Gastroesophageal sphincter (tissue), 4 donors: ENCODE data around the gene PRKD1. TPM values are rescaled to one million over a fixed set of nuclear protein-coding genes. Genes with fewer than 3 reads are reported as not detected.

Source experiments
- ATAC-seq: fragments of 150-250 bp; one replicate; pipeline ENCODE4 v1.9.1; 2016; ENCODE audit warnings: mild to moderate bottlenecking, moderate library complexity
- H3K27ac ChIP-seq, 4 donors: fragments of 200-600 bp; sonication (generic) in 3 of 4; 1 replicate in 3 of 4; 2 replicates in 1 of 4; pipeline ENCODE4 v1.5.1; 2016 to 2019
- H3K27me3 ChIP-seq: fragments of 200-600 bp; sonication (generic); one replicate; pipeline ENCODE4 v1.5.1; 2019
- H3K36me3 ChIP-seq, 2 donors: fragments of 200-600 bp; sonication (generic); one replicate each; pipeline ENCODE4 v1.5.1; 2019; ENCODE audit warnings: control low read depth in 1 of 2
- H3K4me1 ChIP-seq, 3 donors: fragments of 200-600 bp; sonication (generic); 1 replicate in 2 of 3; 2 replicates in 1 of 3; pipeline ENCODE4 v1.5.1; 2016 to 2019; ENCODE audit warnings: control low read depth in 2 of 3
- H3K4me3 ChIP-seq, 2 donors: fragments of 200-600 bp; sonication (generic); one replicate each; pipeline ENCODE4 v1.5.1; 2019; ENCODE audit warnings: mild to moderate bottlenecking in 1 of 2, moderate library complexity in 1 of 2
- H3K9me3 ChIP-seq, 3 donors: fragments of 200-600 bp; sonication (generic); one replicate each; pipeline ENCODE4 v1.5.1; 2017 to 2019; ENCODE audit warnings: control low read depth in 2 of 3
- CTCF ChIP-seq, 4 experiments: fragments of 200-600 bp in 2 of 4; fragments of 450-650 bp in 2 of 4; sonication (generic) in 1 of 4; IDR thresholded peaks; one replicate each; pipeline ENCODE4 v1.5.1; 2017 to 2019; ENCODE audit warnings: antibody characterized with exemption in 4 of 4, mild to moderate bottlenecking in 2 of 4, moderate library complexity in 2 of 4
- EP300 ChIP-seq: sonication (generic); formaldehyde crosslinking; IDR thresholded peaks from one replicate; pipeline ENCODE4 v1.6.1; 2017; ENCODE audit warnings: antibody characterized with exemption, mild to moderate bottlenecking
- POLR2A ChIP-seq, 2 donors: fragments of 450-650 bp; IDR thresholded peaks; one replicate each; pipeline ENCODE4 v1.6.1; 2017; ENCODE audit warnings: antibody characterized with exemption in 2 of 2, mild to moderate bottlenecking in 2 of 2, moderate library complexity in 1 of 2
- POLR2AphosphoS5 ChIP-seq: sonication (generic); formaldehyde crosslinking; IDR thresholded peaks from one replicate; pipeline ENCODE4 v1.6.1; 2017; ENCODE audit warnings: antibody characterized with exemption
- WGBS, 2 donors: methylation state at CpG; one replicate each; pipeline ENCODE4 v1.1.5; 2018; ENCODE audit warnings: low coverage in 1 of 2; 5-methylcytosine and 5-hydroxymethylcytosine counted together
- total RNA-seq, 4 donors: library from RNA; depleted of rRNA; stranded (reverse); fragments of >200 nt; gene quantifications; one replicate each; pipeline ENCODE4 v1.1.0, GENCODE V29; 2016

The PRKD1 gene
- total RNA-seq, 4 donors from 2014 or later, result 11.9 to 14.3 (median 12.6) TPM

DNA sequence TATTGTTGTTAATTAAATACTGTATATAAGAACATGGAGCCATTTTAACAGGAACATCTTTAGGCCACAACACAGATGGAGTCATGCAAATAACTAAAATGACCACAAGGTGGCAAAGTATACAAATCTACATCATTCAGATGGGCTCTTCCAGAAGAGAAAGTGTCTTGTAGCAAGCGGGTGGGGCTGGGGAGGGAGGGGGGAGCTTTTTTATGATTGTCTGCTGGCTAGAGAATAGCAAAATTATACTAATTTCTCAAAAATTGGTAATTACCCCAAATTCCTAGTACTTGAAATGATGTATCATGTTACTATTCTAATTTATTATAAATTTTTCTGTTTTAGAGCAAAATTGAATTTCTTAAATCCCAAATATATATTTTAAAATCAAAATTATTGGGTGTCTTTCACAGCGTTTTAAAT is 378.7 kb downstream of the PRKD1 start:
- TF ChIP-seq POLR2AphosphoS5 (no peak), CTCF (IDR thresholded peaks at IDR 0.05) (peak; percentile 50 to 74 (median 64)), POLR2A (IDR thresholded peaks at IDR 0.05) (no peak)
- peak; percentile 62 for ATAC-seq
- WGBS, 2 donors, result 19 to 29% methylated on average over 2 of the region's 2 CpGs
- Histone ChIP-seq H3K36me3 (no peaks in the 10 kb centered on the region), H3K4me3 (no peak overlapping the region), H3K27ac (no peak overlapping the region), H3K27me3 (no peaks in the 10 kb centered on the region), H3K9me3 (no peaks in the 10 kb centered on the region), H3K4me1 (peaks cover 0 to 6% (median 0%) of the 10 kb centered on the region in 3 donors)

DNA sequence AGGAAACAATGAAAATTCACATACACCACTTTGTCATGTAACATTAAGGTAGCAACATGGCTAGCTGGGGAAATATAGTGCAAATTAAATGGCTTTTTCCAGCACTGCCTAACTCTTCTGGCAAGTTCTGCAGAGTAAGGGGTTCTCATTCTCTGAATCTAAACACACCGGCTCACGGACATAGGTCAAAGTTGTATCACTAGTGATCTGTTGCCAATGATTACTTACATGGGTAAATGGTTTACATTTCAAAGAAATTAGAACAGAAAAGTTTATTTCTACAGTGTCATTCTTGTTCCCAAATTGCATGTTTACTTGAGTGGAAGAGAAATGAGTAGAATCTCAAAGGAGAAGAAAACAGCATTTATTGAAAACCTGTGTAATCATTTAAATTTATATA is 381.9 kb downstream of the PRKD1 start:
- no peak for TF ChIP-seq CTCF (IDR thresholded peaks at IDR 0.05)
- no peak for TF ChIP-seq EP300
- TF ChIP-seq POLR2AphosphoS5, result no peak
- no peak for TF ChIP-seq POLR2A (IDR thresholded peaks at IDR 0.05)
- Histone ChIP-seq H3K27me3 (no peaks in the 10 kb centered on the region), H3K36me3 (no peaks in the 10 kb centered on the region), H3K4me3 (no peak overlapping the region), H3K9me3 (no peaks in the 10 kb centered on the region), H3K4me1 (no peaks in the 10 kb centered on the region), H3K27ac (no peak overlapping the region)
- WGBS, 2 donors, result 18 to 39% methylated on average over 2 of the region's 2 CpGs
- ATAC-seq, result no peak

DNA sequence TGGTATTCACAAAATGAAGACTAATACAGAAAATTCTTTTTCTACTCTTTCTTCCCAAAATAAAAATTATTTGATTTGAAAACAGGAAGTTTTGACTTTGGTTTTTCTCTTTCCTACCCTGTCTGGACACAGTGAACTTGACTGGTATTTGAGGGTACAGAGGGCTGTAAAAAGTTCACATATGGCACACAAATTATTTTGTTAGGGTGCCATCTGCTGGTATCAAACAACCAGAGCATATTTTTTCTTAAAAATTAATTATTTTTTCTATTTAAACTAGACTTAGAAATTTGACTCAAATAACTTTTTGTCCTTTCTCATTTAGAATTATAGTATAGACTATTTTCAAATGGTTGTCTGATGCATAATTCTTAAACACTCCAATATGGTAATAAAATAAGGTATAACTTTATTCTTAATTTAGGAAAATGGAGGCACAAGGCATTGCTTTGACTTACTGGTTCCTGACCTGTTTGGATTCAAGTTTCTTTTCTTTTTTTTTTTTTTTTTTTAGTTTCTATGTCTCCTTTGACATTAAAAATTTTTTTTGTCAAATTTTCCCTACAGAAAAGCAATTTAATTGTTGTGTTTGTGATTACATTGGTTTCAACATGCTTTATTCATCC is 390.6 kb downstream of the PRKD1 start:
- Histone ChIP-seq H3K9me3 (no peaks in the 10 kb centered on the region), H3K4me3 (no peak overlapping the region), H3K27me3 (no peaks in the 10 kb centered on the region), H3K36me3 (no peaks in the 10 kb centered on the region), H3K4me1 (no peaks in the 10 kb centered on the region), H3K27ac (no peak overlapping the region)
- peak in 3 of 4 experiments; percentile 7 to 41 (median 17) for TF ChIP-seq CTCF (IDR thresholded peaks at IDR 0.05)
- TF ChIP-seq EP300, result no peak
- TF ChIP-seq POLR2A (IDR thresholded peaks at IDR 0.05), result no peak
- TF ChIP-seq POLR2AphosphoS5, result no peak
- no peak for ATAC-seq

GRCh38 chr14:29529418-29529817 is 398.2 kb downstream of the PRKD1 start:
- no peaks in the 10 kb centered on the region for H3K36me3 ChIP-seq
- H3K27me3 ChIP-seq, result no peaks in the 10 kb centered on the region
- WGBS, 2 donors, result 61 to 83% methylated on average over 7 of the region's 7 CpGs
- no peaks in the 10 kb centered on the region for H3K4me1 ChIP-seq
- ATAC-seq, result no peak
- TF ChIP-seq EP300 (no peak), CTCF (IDR thresholded peaks at IDR 0.05) (no peak), POLR2AphosphoS5 (no peak), POLR2A (IDR thresholded peaks at IDR 0.05) (no peak)
- no peak overlapping the region for H3K4me3 ChIP-seq
- H3K27ac ChIP-seq, result no peak overlapping the region
- H3K9me3 ChIP-seq, result no peaks in the 10 kb centered on the region

DNA sequence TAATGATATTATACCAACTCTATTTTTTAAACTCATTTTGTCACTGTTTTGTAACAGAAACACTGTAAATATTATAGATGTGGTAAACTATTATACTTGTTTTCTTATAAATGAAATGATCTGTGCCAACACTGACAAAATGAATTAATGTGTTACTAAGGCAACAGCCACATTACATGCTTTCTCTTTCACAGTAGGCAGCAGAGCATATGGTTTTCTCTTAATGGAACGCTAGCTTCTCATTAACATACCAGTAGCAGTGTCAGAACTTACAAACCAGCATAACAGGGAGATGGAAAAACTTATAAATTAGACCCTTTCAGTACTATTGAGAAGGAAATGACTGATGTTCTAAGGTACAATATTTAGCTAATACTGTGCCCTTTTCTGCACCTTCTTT is 398.8 kb downstream of the PRKD1 start:
- H3K27me3 ChIP-seq, result no peaks in the 10 kb centered on the region
- no peaks in the 10 kb centered on the region for H3K9me3 ChIP-seq
- 33 to 43% methylated on average over 1 of the region's 1 CpG for WGBS, 2 donors
- no peak for TF ChIP-seq POLR2AphosphoS5
- TF ChIP-seq CTCF (IDR thresholded peaks at IDR 0.05), result no peak
- TF ChIP-seq EP300, result no peak
- no peak for TF ChIP-seq POLR2A (IDR thresholded peaks at IDR 0.05)
- H3K4me1 ChIP-seq, result no peaks in the 10 kb centered on the region
- no peak overlapping the region for H3K27ac ChIP-seq
- H3K36me3 ChIP-seq, result no peaks in the 10 kb centered on the region
- H3K4me3 ChIP-seq, result no peak overlapping the region
- ATAC-seq, result no peak
